GM12865 (cell line): ENCODE measurements around the gene HTR4.

Experiments
- DNase-seq: peaks from one replicate; pipeline ENCODE4 v3.0.0; 2010; ENCODE audit warnings: low read depth
- H3K4me3 ChIP-seq: 2 replicates; pipeline ENCODE4 v1.5.1; 2011; ENCODE audit warnings: mild to moderate bottlenecking, low read depth, low read length, control low read depth
- TF ChIP-seq, protein P1 (sequence below): IDR thresholded peaks from 2 replicates; pipeline ENCODE4 v1.5.1; 2011; ENCODE audit warnings: low read length, control low read depth, low read depth, inconsistent platforms; ENCODE audit not compliant: insufficient read depth; ENCODE audit errors: missing control alignments

Gene HTR4

DNA sequence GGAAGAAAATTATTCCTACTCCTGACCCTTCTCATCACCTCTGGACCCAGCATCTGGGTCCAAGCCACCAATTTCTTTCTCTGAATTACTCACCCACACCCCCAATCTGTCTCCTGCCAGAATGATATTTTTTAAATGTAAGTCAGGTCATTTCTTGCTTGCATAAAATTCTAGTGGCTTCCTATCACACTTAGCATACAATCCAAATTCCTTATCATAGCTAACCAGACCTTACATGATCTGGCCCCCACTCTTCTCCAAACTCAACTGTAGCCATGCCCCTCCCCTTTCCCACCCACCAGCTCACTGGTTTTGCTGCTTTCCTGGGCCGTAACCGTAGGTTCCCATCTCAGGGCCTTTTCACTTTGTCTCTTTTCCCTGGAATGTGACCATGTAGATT lies 15.2 kb downstream of the HTR4 start:
- TF ChIP-seq, protein P1, sequence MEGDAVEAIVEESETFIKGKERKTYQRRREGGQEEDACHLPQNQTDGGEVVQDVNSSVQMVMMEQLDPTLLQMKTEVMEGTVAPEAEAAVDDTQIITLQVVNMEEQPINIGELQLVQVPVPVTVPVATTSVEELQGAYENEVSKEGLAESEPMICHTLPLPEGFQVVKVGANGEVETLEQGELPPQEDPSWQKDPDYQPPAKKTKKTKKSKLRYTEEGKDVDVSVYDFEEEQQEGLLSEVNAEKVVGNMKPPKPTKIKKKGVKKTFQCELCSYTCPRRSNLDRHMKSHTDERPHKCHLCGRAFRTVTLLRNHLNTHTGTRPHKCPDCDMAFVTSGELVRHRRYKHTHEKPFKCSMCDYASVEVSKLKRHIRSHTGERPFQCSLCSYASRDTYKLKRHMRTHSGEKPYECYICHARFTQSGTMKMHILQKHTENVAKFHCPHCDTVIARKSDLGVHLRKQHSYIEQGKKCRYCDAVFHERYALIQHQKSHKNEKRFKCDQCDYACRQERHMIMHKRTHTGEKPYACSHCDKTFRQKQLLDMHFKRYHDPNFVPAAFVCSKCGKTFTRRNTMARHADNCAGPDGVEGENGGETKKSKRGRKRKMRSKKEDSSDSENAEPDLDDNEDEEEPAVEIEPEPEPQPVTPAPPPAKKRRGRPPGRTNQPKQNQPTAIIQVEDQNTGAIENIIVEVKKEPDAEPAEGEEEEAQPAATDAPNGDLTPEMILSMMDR: no peak
- no peak overlapping the region for H3K4me3 ChIP-seq
- DNase-seq: no peak

DNA sequence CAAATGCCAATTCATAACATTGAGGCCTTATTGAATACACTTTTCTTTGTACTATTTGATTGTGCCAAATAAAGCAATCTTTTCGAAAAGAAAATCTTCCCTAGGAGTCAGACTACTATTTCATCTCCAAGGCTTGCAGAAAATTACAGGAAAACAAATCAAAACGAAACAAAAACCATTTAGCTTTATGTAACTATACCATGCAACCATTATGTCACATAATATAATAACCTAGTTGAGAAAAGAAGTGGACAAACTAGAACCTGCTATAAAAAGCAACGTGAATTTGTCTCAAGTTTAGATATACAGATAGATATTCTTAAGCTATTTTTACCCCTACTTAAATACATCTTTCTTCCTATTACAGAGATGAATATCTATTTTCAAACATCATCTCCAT lies 18.0 kb downstream of the HTR4 start:
- no peak for DNase-seq
- TF ChIP-seq, protein P1: no peak
- no peak overlapping the region for H3K4me3 ChIP-seq

DNA sequence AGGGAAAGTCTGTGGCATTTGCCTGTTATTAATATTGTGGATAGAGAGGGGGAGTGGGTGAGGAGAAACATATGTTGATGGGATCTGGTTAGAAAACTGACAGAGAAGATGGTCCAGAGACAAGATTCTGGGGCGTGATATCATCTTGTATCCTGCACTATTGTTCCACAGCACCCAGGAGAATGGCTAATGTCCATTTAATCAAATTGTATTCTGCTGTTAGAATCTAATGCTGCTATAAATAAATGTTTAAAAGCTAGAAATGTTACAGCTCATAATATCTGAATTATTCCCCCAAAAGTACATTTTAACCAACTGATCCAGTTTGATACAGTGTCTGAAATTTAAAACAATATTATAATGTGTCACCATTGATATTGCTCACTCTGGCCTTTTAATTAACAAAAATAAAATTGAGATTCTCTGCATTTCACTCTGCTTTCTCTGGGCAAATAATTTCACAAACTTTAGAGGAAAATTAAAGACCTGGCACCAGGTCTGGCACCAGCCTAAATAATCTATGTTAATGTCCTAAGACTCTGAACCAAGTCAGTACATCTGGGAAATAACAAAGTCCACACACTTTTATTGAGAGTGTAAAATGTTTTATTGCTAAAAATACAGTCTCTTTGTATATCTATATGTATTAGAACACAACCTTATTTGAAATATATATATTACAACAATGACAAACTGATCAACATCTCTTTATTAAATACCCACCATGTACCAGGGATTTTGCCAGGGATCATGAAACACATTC lies 18.8 kb downstream of the HTR4 start:
- H3K4me3 ChIP-seq: no peak overlapping the region
- TF ChIP-seq, protein P1: no peak

DNA sequence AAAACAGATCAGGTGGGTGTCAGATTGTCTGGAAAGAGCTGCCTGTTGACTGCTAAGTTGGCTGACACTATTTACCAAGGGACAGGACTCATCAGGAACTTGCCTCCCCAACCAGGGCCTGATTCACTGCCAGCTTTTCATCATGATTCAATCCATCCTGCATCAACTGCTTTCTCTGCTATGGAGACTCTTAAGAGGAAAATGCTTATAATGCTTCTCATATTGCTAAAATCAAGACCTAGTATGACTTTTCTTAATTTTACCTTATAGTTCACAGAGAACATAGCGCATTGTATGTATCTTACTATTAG lies 21.3 kb downstream of the HTR4 start:
- TF ChIP-seq, protein P1: no peak
- DNase-seq: no peak

More for the DNA sequence above, 18.8 kb downstream of the HTR4 start:
- no peak for DNase-seq

DNA sequence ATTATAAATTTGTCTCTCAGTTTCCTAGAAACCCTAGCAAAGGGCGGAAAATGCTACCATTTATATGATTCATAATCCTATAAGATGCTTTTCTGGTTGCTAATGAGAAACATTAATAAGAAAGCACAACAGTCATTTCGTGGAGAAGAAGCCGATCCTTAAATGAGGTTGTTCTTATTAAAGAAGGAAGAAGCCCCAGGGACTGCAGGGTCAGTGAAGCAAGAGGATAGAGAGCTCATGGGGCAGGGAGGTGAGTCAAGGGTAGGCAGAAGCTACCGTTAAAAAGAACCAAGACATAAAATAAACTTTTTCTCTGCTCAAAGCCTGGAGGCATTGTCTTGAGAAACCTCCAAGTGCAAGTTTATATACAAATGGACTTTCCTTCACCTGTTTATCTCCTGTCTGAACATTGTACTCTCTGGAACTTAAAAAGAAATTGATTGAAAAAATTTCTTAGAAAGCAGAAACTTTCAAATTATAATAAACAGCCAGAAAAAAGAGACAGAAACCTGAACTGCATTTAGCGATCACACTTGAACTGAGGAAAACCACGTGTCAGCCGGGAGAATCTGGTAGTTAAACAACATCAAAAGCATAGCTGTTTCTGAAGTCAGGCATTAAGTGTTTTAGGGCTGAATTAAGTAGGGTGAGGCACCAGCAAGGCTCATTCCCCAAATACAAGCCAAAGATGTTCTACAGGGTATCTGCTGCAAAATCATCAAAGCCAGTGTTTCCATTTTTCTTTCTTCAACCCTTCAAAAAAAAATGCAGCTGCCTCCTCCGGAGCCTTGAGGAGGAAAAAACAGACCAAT lies 21.9 kb downstream of the HTR4 start:
- DNase-seq: no peak
- TF ChIP-seq, protein P1: no peak

More for the DNA sequence above, 21.3 kb downstream of the HTR4 start:
- no peak overlapping the region for H3K4me3 ChIP-seq

DNA sequence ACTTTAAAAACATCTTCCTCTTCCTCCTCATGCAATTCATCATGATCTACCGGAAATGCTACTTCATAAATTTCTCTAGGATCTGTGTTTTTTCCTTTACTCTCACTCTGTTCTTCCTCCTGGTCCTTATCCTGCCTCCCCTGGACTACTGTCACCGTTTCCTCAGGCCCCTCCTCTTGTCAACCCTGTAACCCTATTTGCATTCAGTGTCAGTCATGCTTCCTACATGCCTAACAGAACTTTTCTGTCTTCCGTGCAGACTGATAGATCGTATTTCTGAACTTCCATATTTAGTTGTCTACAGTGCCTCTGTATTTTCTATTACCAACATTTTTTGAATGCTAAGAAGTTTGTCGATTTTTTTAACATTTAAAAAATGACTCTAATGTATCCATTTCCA lies 27.3 kb downstream of the HTR4 start:
- H3K4me3 ChIP-seq: no peak overlapping the region
- TF ChIP-seq, protein P1: no peak
- no peak for DNase-seq

More for the DNA sequence above, 21.9 kb downstream of the HTR4 start:
- no peak overlapping the region for H3K4me3 ChIP-seq
